Activated T-cell treated with anti-CD3 and anti-CD28 coated beads, Interleukin-2, amount 50 U/mL, for 48 hours (primary cell): Measurements from ENCODE around the gene RPS13.
"Not testable (repeated sequence)": the region's sequence is repeated elsewhere in the genome, so short reads cannot be mapped to it uniquely, and the experiment has no call there.

Source experiments
- DNase-seq, 2 experiments: peaks; one replicate each; pipeline ENCODE4 v3.0.0-alpha.2; 2020

RPS13 gene

DNA sequence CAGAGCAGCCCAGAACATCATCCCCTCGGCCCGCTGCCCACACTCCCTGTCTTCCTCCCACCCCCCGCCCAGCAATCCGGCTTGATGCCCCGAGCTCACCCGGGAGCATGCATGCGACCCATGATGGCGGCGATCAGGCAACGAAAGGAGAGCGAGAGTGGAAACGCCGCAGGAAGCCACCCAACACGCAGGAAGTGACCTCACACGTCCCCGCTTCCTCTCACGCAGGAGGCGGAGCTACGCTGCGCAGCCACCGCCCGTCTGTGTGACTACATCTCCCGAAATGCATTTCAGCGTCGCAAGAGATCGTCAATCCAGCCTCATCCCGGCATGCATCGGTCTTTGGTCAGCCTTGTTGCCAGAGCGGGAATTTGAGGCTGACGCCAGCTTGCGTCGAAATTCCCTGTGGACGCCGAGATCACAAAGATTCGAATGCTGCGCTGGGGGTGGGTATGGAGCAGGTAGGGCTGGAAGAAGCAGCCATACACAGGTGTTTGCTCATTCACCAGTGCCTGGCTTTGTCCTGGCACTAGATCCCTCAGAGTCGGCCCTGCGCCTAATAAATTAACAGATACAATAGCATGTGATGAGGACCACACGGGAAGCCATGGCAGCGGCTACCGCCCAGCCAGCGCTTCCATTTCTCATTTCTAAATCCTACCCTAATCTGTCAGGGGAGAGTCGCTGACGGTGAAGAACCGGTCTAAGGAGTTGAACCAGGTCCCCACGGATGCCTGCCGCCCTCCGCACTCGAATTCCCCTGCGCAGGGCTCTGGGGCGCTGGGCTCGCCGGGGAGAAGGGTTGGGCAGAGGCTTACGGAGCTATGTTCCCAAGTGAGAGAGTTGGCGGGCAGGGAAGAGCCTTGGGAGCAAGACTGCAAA lies at the start of gene RPS13:
Gene RPS13, minus strand, starts transcription at position 148 of the 882 bp plus-strand sequence. Its CDS starts 26 bp downstream, at position 122.
- DNase-seq = peak; percentile 92 to 95

GRCh38 chr11:17121981-17122380 lies 44.5 kb upstream of the RPS13 start:
- DNase-seq = no peak

DNA sequence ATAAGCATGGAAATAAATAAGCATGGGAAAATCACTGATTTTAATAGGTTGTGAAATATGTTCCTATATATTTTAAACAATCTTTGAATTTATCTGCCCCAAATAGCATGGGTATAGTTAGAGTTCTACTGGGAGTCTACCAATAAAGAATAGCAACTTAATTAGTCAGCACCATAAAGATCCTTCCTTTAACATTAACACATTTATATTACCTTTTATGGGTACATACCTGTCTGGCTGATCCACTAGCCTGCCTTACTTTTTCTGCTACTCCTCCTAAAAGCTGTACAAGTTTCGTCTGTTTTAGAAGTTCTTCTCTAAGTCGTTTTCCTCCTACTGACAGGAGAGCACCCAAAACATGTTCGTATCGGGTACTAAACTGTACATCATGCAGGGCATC lies 39.8 kb upstream of the RPS13 start:
- DNase-seq = no peak

GRCh38 chr11:17116117-17116516 lies 38.6 kb upstream of the RPS13 start:
- no peak for DNase-seq

GRCh38 chr11:17107745-17108144 lies 30.3 kb upstream of the RPS13 start:
- not testable (repeated sequence) for DNase-seq

- DNase-seq = not testable (repeated sequence)
Observed at GRCh38 chr11:17105404-17106040, 28.1 kb upstream of the RPS13 start.

DNA sequence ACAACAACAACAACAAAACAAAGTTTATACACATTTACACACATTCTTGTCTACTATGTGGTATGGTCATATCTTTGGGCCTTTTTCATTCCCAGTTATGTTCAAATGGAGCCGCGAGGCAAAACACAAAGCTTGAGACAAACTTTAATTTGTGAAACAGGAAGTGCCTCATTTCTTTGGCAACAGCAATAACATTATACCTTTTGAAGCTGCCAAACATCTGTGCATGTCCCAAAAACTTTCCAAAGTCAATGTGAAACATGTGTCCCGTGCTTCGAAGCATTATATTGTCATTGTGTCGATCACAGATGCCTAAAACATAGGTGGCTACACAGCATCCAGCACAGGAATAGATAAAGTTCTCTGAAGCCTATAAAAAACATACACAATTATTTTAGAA lies 25.0 kb upstream of the RPS13 start:
- DNase-seq = no peak

- no peak for DNase-seq
Observed at GRCh38 chr11:17098658-17099057, 21.2 kb upstream of the RPS13 start.

DNA sequence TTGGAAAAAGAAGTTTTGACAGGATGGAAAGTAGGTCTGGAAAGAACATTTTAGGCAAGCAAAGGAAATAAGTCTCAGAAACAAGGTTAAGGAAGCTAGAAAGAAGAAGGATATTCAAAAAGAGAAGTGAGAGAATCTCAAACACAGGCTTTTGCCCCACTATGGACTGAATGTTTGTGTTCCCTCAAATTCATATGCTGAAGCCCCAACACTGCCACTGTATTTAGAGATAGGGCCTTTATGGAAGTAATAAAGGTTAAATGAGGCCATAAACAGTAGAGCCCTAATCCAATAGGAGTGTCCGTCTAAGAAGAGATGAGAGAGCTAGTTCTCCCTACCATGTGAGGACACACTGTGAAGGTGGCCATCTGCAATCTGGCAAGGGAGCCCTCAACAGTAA lies 20.6 kb upstream of the RPS13 start:
- no peak for DNase-seq

GRCh38 chr11:17085976-17086375 lies 8.5 kb upstream of the RPS13 start:
- DNase-seq = not testable (repeated sequence)

DNA sequence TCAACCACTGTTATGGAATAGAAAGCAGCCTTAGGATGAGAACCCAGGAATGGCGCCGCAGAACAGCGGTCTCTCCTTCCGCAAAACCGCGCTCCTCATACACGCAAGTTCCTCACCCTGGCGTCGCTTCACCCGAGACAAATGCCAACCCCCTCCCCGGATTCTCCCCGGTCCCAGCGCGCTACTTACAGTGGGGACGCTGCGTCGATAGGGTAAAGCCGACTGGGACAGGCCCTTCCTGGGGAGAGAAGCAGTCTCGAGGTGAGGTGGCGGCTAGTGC lies 287 bp downstream of the RPS13 start:
- DNase-seq = no peak

DNA sequence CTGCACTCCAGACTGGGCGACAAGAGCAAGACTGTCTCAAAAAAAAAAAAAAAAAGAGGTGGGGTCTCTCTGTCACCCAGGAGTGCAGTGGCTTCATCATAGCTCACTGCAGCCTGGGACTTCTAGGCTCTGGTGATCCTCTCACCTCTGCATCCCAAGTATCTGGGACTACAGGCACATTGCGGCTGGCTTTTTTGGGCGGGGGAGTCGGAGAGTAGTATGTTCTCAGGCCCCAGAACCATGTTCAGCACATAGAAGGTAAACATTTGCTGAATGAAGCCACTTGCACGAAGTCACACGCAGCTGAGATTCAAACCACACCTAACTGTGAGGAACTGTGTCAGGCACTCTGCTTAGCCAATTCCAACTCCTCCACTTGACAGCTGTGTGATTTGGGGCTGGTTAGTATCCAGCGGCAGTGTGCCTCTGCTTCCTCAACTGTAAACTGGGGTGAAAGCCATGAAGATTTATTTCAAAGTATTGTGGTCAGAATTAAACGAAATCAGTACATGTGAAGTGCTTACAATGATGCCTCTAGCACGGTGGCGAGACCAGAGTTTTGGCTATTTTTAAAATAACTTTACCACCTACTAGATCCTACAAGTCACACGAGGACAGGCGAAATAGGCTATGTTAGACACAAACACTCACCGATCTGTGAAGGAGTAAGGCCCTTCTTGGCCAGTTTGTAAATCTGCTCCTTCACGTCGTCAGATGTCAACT lies 789 bp downstream of the RPS13 start:
- peak in 1 of 2 experiments; percentile 30 for DNase-seq

- no peak for DNase-seq
Observed at GRCh38 chr11:17075506-17075905, 2.0 kb downstream of the RPS13 start.

DNA sequence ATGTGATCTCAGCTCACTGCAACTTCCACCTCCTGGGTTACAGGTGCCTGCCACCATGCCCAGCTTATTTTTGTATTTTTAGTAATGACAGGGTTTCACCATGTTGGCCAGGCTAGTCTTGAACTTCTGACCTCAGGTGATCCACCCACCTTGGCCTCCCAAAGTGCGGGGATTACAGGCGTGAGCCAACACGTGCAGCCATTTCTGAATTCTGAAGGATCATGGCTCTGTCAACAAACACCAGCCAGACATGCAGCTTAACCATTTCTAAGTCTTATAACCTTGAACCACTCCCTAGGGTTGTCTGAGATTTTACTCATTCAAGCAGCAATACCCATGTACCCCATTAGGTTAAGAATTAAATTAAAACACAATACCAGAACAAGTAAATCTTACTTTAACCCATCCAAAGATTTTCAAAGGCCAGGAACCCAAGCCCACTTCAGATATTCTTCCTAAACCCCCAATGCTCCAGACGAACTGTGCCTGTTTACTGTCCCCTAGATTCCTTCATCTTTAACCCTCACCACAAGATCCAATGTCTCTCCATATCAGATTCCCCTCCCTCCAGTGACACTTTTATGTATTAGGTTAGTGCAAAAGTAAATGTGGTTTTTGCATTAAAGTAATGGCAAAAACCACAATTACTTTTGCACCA lies 4.0 kb downstream of the RPS13 start:
- DNase-seq = peak; percentile 30 to 33

DNA sequence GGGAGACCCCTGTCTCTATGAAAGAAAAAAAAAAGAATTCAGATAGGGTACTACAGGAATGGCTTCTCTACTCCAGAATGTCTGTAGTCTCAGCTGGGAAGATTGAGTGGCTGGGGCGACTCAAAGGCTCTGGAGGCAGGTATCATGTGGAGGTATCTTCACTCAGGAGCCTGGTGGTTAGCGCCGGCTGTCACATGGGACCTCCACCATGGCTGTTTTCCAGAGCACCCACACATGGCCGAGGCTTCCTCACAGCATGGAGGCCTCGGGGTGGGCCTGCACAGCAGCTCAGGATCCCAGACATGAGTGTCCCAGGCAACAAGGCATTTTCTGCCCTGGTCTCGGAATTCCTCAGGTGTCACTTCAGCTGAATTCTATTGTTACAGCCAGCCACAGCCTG lies 10.1 kb downstream of the RPS13 start:
- no peak for DNase-seq

DNA sequence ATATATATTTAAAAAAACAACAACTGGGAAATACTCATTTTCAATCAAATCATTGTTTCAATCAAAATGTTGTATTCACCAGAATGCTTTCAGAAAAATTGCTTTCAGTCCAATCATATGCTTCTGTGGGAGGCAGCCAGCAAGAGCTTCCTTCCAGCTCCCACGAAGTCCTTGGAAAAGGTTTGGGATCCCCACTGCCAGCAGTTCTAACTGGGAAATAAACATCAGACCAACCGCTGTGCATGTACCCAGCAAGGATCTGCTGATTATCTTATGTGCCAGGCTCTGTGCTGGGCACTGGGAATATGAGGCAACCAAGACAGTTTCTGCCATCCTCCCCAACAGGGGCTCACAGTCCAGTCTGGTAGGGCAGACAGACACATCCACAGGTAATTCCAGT lies 10.8 kb downstream of the RPS13 start:
- no peak for DNase-seq

DNA sequence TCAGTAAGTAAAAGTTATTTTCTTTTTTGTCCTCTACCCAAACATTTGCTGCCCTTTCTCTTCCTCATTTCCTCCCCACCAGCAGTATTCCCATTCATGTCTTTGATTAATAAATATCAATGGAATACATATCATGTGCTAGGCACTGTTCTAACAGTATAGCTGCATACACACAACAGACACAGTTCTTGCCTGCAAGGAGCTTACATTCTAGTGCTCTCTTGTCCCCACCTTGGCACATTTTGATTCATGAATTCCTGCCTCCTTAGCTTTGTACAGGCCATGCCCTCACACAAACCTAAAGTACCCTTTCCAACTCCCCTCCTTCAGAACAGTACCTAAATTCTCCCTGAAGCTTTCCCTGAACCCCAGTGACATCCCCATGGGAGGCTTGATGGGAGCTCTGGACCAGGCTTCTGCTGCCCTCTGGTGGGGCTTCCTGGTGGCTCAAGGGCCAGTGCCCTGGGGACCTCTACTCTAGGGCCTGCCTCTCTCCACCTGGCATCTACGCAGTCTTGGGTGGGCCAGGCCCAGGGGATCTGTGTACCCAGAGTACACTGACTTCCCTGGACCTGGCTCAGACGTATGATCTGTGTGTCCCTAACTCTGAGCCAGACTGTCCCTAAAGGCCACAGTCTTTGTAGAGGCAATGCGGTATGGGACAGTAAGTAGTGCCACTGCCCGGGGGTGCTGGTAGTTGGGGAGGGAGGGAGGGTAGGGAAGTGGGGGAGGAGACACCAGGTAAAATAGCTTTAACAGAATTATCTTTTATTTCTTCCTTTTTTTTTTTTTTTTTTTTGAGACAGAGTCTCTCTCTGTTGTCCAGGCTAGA lies 14.1 kb downstream of the RPS13 start:
- DNase-seq = peak; percentile 79 to 80

DNA sequence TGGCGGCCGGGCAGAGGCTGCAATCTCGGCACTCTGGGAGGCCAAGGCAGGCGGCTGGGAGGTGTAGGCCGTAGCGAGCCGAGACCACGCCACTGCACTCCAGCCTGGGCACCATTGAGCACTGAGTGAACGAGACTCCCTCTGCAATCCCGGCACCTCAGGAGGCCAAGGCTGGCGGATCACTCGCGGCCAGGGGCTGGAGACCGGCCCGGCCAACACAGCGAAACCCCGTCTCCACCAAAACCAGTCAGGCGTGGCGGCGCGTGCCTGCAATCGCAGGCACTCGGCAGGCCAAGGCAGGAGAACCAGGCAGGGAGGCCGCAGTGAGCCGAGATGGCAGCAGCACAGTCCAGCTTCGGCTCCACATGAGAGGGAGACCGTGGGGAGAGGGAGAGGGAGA lies 26.3 kb downstream of the RPS13 start:
- not testable (repeated sequence) for DNase-seq

- not testable (repeated sequence) for DNase-seq
Observed at GRCh38 chr11:17048491-17048890, 29.0 kb downstream of the RPS13 start.

DNA sequence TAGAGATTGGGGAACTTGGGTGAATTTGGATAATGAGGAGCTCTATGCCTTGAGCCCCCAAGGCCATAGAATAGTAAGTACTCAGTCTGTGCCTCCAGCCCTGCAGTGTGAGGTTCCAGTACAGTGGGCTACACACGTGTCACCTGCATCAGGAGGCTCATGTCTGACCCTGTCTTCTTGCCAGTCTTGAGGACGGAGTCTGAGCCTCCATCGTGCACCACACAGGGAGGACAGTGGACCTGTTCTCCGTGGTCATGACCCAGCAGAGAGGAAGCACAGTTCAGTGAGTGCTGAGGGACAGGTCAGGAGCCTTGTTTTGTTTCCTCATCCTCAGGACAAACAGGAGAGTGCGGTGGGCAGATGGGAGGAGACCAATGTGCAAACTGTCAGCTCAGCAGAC lies 30.8 kb downstream of the RPS13 start:
- DNase-seq = no peak

GRCh38 chr11:17036666-17037658 lies 40.5 kb downstream of the RPS13 start:
- DNase-seq = peak in 1 of 2 experiments; percentile 25
